GM19193 (cell line): ENCODE data around the gene PDE6B.

Source experiments
- POLR2A ChIP-seq: IDR thresholded peaks from 4 replicates; pipeline ENCODE4 v1.6.1; 2011; ENCODE audit not compliant: insufficient read depth, insufficient read length; ENCODE audit errors: extremely low read depth

PDE6B gene

DNA sequence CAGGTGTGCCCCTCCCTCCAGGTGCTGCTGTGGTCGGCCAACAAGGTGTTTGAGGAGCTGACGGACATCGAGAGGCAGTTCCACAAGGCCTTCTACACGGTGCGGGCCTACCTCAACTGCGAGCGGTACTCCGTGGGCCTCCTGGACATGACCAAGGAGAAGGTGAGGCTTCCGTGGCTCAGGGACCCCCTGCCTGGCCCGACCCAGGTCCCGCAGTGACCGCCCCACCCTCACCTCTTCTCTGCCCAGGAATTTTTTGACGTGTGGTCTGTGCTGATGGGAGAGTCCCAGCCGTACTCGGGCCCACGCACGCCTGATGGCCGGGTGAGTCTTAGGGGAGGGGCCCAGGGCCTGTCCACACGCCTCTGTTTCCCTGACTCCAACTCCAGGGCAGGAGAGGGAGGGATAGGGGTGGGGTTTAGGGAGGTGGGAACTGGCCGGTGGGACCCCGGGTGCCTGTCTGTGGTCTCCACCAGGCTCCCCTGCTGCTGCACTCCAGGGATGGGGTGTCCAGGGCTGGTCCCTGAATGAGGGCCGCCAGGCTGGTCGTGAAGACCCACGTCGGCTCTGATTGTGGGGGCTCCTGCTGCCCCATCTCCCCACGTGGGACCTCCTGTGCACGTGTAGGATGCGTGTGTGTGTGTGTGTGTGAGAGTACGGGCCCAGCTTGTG is 28.6 kb downstream of the PDE6B start:
- no peak for TF ChIP-seq POLR2A

DNA sequence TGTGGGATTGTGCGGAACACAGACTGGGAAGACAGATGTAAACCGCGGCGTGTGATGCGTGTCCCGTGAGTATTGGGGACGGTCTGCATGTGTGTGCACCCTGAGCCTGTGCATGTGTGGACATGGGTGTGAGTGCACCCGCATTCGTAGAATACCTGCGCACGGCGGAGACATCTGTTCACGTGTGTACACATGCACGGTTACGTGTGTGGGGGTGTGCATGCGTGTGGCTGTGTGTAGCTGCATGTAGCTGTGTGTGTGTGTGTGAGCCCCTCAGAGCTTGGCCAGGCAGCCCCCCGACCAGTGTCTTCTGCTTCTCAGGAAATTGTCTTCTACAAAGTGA is 29.1 kb downstream of the PDE6B start:
- TF ChIP-seq POLR2A: no peak

DNA sequence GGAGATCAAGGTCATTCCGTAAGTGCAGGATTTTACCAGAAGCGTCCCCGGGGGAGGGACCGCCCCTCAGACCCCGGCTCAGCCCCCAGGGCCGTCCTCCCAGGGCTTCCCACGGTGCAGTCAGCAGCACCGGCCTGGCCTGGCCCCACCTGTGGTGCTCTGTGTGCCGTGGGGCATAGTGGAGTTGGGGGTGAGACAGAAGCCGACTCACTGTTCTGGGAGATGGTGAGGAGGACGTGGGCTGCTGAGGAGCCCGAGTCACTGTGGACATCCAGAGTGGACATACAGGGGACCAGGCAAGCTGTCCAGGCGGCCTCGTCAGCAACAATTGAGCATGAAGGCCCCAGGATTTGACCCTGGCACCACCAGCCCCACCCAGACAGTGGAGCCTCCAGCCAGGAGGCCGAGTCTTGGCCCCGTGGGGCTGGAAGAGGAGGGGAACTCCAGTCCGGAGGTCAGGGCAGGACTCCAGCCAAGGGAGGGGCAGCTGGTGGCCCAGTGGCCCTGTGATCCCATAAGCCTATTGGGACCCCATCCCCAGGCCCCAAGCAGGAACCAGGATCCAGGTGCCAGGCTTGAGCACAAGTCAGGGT is 29.6 kb downstream of the PDE6B start:
- TF ChIP-seq POLR2A: no peak

DNA sequence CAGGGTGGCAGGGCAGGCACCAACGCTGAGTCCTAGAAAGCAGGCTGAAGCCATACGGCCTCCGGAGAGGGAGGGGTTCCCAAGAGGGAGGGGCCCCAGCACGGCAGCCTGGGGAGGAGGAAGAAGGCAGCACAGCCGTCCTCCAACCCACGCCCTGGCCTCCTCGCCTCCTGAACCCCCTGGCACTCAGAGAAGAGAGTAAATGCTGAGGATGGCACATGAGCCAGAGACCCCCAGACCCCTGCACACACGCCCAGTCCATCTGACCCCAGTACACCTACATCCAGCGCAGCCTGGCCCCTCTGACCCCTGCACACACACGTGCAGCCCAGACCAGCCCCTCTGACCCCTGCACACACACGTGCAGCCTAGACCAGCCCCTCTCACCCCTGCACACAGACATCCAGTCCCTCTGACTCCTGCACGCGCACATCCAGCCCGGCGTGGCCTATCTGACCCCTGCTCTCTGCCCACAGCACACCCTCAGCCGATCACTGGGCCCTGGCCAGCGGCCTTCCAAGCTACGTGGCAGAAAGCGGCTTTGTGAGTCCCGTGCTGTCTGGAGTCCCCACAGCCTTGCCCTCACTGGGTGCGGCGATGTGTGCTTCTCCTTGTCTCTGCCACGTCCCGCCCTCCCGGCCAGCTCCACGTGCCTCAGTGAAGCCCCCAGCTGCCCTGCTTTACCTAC is 30.2 kb downstream of the PDE6B start:
- TF ChIP-seq POLR2A: no peak

DNA sequence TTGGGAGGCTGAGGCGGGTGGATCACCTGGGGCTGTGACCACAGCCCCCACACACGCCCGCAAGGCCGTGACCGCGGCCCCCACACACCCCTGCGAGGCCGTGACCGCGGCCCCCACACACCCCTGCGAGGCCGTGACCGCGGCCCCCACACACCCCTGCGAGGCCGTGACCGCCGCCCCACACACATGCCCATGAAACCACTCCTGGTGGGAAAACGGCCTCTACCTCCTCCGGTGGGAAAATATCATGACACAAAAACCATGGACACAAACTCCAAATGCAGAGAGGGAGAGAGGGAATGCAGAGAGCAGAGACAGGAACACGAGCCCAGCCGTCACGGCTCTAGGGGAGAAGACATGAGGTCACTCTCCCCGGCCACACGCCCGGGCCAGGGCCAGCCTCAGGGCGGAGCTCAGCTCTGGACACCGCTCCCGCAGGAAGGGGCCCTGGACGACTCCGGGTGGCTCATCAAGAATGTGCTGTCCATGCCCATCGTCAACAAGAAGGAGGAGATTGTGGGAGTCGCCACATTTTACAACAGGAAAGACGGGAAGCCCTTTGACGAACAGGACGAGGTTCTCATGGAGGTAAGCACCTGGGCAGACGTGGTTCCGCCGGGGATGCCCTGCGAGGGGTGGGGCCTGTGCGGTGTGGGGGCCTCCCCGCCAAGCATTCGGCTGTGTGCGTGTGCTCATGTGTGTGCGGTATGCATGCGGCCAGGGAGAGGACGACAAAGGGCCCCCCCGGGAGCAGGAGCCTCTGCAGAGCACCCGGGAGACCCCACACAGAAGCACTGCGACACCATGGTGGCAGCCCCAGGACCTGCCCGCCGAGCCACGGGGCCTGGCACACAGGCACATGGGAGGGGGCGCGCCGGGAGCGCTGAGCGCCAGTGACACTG is 31.3 kb downstream of the PDE6B start:
- no peak for TF ChIP-seq POLR2A

DNA sequence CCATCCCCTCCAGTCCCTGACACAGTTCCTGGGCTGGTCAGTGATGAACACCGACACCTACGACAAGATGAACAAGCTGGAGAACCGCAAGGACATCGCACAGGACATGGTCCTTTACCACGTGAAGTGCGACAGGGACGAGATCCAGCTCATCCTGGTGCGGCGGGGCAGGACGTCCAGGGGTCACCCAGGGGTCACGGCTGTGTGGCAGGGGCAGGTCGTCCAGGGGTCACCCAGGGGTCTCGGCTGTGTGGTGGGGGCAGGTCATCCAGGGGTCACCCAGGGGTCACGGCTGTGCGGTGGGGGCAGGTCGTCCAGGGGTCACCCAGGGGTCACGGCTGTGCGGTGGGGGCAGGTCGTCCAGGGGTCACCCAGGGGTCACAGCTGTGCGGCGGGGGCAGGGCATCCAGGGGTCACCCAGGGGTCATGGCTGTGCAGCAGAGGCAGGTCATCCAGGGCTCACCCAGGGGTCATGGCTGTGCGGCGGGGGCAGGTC is 32.0 kb downstream of the PDE6B start:
- TF ChIP-seq POLR2A: no peak

DNA sequence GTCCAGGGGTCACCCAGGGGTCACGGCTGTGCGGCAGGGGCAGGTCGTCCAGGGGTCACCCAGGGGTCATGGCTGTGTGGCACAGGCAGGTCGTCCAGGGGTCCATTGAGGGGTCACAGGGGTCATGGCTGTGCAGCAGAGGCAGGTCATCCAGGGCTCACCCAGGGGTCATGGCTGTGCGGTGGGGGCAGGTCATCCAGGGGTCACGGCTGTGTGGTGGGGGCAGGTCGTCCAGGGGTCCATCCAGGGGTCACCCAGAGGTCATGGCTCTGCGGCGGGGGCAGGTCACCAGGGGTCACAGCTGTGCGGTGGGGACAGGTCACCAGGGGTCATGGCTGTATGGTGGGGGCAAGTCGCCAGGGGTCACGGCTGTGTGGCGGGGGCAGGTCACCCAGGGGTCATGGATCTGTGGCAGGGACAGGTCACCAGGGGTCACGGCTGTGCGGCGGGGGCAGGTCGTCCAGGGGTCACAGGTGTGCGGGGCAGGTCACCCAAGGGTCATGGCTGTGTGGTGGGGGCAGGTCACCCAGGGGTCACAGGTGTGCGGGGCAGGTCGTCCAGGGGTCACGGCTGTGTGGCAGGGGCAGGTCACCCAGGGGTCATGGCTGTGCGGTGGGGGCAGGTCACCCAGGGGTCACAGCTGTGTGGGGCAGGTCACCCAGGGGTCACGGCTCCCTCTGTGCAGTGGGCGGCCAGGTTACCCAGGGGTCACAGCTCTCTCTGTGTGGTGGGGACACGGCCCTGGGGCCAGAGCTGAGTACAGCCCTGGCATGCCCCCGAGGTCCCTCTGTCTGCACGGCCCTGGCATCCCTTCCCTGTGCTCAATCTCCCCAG is 32.7 kb downstream of the PDE6B start:
- no peak for TF ChIP-seq POLR2A

DNA sequence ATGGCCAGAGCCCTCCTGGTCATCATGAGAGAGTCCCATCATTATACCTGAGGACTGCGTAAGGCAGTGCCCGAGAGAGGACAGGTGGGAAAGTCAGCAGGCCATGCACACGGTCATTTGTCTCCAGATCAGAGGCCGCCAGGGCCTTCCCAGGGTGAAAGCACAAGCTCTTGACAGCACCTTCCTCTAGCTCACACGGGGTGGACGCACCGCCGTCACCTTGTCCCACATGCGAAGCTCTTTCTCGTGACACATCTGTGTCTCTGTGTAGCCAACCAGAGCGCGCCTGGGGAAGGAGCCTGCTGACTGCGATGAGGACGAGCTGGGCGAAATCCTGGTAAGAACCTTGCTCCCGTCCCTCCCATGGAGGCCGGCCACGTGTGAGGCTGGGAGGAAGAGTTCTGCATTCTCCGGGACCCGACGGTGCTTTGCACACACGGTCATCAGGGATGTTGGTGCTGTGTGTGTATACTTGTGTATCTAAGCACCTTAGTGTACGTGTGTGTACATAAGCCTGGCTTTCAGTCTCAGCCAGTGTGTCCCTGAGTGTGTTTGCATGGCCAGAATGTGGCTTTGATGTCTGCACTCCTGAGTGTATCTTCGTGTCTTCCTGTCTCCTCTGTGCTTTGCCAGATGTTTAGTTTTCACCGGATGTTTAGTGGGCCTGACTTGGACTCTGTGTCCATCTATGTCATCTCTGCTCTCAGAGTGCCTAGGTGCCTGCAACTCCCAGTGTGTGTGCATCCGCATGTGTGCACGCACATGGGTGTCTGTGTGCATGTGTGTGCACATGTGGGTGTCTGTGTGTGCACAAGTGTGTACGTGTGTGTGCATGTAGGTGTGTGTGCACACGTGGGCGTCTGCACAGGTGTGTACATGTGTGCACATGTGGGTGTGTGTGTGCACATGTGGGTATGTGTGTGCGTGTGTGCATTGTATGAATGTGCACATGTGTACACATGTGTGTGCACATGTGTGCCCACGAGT is 33.6 kb downstream of the PDE6B start:
- no peak for TF ChIP-seq POLR2A

DNA sequence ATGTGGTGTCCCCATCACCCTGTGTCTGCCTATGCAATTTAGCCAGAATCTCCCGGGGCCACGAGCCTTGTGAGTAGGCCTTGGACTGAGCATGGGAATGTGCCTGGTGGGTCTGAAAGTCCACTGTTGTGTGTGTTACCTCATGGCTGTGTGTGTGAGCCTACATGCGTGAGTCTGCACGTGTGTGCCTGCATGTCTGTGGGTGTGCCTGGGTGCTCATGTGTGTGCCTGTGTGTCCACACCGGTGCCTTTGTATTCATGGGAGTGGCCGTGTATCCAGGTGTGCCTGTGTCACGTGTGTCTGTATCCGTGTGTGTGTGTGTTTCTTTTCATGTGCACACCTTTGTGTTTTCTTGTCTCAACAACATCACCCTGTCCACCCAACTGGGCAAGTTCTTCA is 34.5 kb downstream of the PDE6B start:
- TF ChIP-seq POLR2A: no peak

DNA sequence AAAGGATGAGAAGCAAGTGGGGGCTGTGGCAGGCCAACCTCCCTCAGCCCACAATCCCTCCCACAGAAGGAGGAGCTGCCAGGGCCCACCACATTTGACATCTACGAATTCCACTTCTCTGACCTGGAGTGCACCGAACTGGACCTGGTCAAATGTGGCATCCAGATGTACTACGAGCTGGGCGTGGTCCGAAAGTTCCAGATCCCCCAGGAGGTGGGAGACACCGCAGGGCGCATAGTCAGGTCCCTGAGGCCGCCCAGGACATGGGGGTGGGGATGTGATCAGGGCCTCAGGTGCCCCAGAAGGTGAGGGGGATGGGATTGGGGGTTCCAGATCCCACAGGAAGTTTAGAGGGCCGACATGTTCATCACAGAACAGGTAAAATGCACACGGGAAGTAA is 35.0 kb downstream of the PDE6B start:
- no peak for TF ChIP-seq POLR2A

DNA sequence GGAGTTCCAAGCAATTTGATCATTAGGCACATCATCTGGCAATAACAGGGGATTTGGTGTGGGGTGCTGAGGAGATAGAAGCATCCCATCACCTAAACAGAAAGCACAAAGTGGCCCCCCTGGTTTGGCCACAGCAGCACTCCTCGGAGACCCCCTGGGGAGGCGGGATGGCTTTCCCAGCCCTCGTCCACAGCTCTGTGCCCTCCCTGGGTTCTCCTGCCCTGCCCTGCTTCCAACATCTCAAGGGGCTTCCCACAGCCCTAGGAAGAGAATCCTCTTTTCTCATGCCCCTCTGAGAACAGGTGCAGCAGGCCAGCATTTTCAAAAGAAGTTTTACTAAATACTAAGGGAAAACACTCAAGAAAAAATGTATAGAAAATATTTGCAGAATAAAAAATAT is 35.9 kb downstream of the PDE6B start:
- TF ChIP-seq POLR2A: no peak

DNA sequence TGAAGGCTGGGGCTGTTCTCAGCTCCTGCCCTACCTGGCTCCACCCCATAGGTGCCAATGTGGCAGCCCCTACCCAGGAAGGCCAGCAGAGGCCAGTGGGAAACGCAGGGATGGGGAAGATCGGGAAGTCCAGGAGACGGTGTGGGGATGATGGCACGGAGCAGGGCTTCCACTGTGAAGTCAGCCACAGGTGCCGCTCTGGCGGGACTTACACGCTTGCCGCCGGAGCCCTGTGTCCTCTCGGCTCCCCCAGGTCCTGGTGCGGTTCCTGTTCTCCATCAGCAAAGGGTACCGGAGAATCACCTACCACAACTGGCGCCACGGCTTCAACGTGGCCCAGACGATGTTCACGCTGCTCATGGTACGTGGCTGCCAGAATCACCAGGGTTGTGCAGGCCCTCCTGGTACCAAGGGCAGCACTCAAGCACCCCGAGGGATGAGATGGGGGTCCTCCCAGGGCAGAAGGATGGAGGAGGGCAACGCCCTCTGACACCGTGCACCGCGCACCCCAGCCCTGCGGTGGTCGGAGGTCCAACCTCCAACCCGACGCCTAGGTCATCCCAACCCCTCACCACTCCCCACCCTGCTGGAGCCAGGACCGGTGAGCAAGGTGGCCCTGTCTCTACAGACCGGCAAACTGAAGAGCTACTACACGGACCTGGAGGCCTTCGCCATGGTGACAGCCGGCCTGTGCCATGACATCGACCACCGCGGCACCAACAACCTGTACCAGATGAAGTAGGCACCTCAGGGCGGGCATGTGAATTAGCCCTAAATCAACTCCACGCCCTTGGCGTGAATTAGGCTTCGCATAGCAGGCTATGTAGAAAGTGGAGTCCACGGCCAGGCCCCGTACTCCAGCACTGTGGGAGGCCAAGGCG is 36.7 kb downstream of the PDE6B start:
- TF ChIP-seq POLR2A: no peak

DNA sequence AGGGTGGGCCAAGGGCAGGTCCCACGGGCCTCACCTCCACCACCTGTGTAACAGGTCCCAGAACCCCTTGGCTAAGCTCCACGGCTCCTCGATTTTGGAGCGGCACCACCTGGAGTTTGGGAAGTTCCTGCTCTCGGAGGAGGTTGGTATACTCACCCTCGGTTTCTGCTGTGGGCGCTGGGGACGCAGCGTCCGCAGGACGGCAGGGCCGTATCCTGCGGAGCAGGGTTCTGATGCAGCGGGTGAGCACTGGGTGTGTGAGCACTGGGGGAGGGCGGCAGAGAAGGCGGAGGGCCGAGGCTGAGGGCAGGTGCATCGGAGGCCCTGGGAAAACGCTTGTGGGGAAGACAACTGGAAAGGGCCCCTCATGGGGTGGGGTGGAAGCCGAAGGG is 37.7 kb downstream of the PDE6B start:
- TF ChIP-seq POLR2A: no peak
